Neural cell (in vitro differentiated cells): ENCODE measurements around the gene RAB11FIP4.

ENCODE experiments used
- CTCF ChIP-seq: fragments of 450-650 bp; IDR thresholded peaks from 2 replicates; pipeline ENCODE4 v1.5.1; 2014; ENCODE audit warnings: antibody characterized with exemption, mild to moderate bottlenecking, moderate library complexity; ENCODE audit not compliant: poor library complexity, severe bottlenecking
- EP300 ChIP-seq: fragments of 450-650 bp; conservative IDR thresholded peaks from 2 replicates; pipeline ENCODE4 v1.6.1; 2014; ENCODE audit warnings: antibody characterized with exemption, mild to moderate bottlenecking, moderate library complexity; ENCODE audit not compliant: poor library complexity, severe bottlenecking
- EZH2 ChIP-seq: fragments of 200-600, 300-800 bp; shearing (Covaris generic), sonication (generic); IDR thresholded peaks from 2 replicates; pipeline ENCODE4 v1.6.1; 2014; ENCODE audit warnings: antibody characterized with exemption, low read length, borderline replicate concordance, mild to moderate bottlenecking; ENCODE audit not compliant: insufficient read depth, poor library complexity, severe bottlenecking
- POLR2AphosphoS5 ChIP-seq: IDR thresholded peaks from 2 replicates; pipeline ENCODE4 v1.6.1; 2012
- RAD21 ChIP-seq: fragments of 450-650 bp; conservative IDR thresholded peaks from 2 replicates; pipeline ENCODE4 v1.6.1; 2014; ENCODE audit warnings: antibody characterized with exemption, mild to moderate bottlenecking, moderate library complexity
- REST ChIP-seq: IDR thresholded peaks from 2 replicates; pipeline ENCODE4 v1.6.1; 2012; ENCODE audit warnings: borderline replicate concordance
- TAF1 ChIP-seq: IDR thresholded peaks from 2 replicates; pipeline ENCODE4 v1.6.1; 2012; ENCODE audit warnings: low read depth

- TF ChIP-seq CTCF (no peak), RAD21 (no peak), TAF1 (no peak), EZH2 (no peak), EP300 (no peak), POLR2AphosphoS5 (no peak), REST (no peak)
Observed at GRCh38 chr17:31415004-31415454, 23.6 kb downstream of the RAB11FIP4 start.
